K562 (cell line): ENCODE measurements around the gene SH3GL3. TPM values are rescaled to one million over a fixed set of nuclear protein-coding genes. Genes with fewer than 3 reads are reported as not detected.

Source experiments
- ATAC-seq: fragments of 200-7000 bp; cut with Tn5 transposase; 3 replicates; pipeline ENCODE4 v1.9.1; 2020; ENCODE audit warnings: moderate library complexity
- BruUV-seq: library from RNA; stranded (reverse); fragments of 400-500 nt; replicated peaks from 2 replicates; lab custom pipeline; 2021; lab: Mats Ljungman, UMichigan
- CTCF ChIA-PET: fragments of 300-600 bp; formaldehyde crosslinking; extraction: SDS; loops from one replicate; lab custom pipeline; 2021; ENCODE audit warnings: low intra/inter-chr PET ratio; lab: Yijun Ruan, JAX
- POLR2A ChIA-PET: fragments of 300-600, 350-650 bp; sonication (Branson Sonifier 250); formaldehyde crosslinking; extraction: SDS; loops from one replicate; lab custom pipeline; 2021; ENCODE audit warnings: antibody characterized with exemption, inconsistent platforms; lab: Yijun Ruan, JAX
- DNase-seq, 4 experiments: peaks; one replicate each; pipeline versions ENCODE4 v3.0.0 to v3.0.0-alpha.2; 2011 to 2018; ENCODE audit warnings: low spot score in 3 of 4, mixed read lengths in 3 of 4; ENCODE audit errors: extremely low read depth in 1 of 4
- FAIRE-seq: peaks from 2 replicates; lab custom pipeline; 2011; peaks lifted over from hg19 to GRCh38; lab: Jason Lieb, UNC
- H2AFZ ChIP-seq: 2 replicates; pipeline ENCODE4 v1.6.0; 2011; ENCODE audit warnings: low read depth, low read length, control low read depth, inconsistent platforms
- H3K27ac ChIP-seq: fragments of 200-600 bp; 3 replicates; pipeline ENCODE4 v1.8.0; 2011; ENCODE audit warnings: low read depth, mild to moderate bottlenecking, control low read depth, inconsistent platforms, low read length, moderate library complexity, mixed read lengths; ENCODE audit errors: extremely low read depth
- H3K27me3 ChIP-seq, 2 experiments: fragments of 300-600 bp in 1 of 2; 2 replicates in 1 of 2; 3 replicates in 1 of 2; pipeline versions ENCODE4 v1.6.0 to v1.8.0; 2011; ENCODE audit warnings: inconsistent platforms in 2 of 2, low read length in 2 of 2, mild to moderate bottlenecking in 1 of 2, mixed read lengths in 1 of 2, moderate library complexity in 1 of 2; ENCODE audit not compliant: control insufficient read depth in 2 of 2, insufficient read depth in 2 of 2
- H3K36me3 ChIP-seq: fragments of 300-600 bp; 3 replicates; pipeline ENCODE4 v1.8.0; 2011; ENCODE audit warnings: mild to moderate bottlenecking, low read length, inconsistent platforms; ENCODE audit not compliant: control insufficient read depth, insufficient read depth
- H3K4me1 ChIP-seq, 2 experiments: fragments of 200-600 bp in 1 of 2; replicated peaks in 1 of 2; 2 replicates in 1 of 2; 3 replicates in 1 of 2; pipeline versions ENCODE4 v1.5.1 to v1.8.0; 2011; ENCODE audit warnings: inconsistent platforms in 2 of 2, low read length in 2 of 2, mild to moderate bottlenecking in 1 of 2, mixed read lengths in 1 of 2, moderate library complexity in 1 of 2; ENCODE audit not compliant: control insufficient read depth in 2 of 2, insufficient read depth in 2 of 2
- H3K4me2 ChIP-seq: 2 replicates; pipeline ENCODE4 v1.6.1; 2011; ENCODE audit warnings: low read length, control low read depth, inconsistent platforms, mixed read lengths; ENCODE audit not compliant: insufficient read depth
- H3K4me3 ChIP-seq: fragments of 200-600 bp; sonication (generic), shearing (Covaris generic); 2 replicates; pipeline ENCODE4 v1.5.1; 2016; ENCODE audit warnings: control low read depth, inconsistent platforms
- H3K79me2 ChIP-seq: fragments of 200-600 bp; 3 replicates; pipeline ENCODE4 v1.8.0; 2011; ENCODE audit warnings: low read length, inconsistent platforms; ENCODE audit not compliant: control insufficient read depth, insufficient read depth
- H3K9ac ChIP-seq, 2 experiments: 2 replicates each; pipeline versions ENCODE4 v1.6.0 to v1.6.1; 2011; ENCODE audit warnings: low read depth in 2 of 2, low read length in 2 of 2, control low read depth in 1 of 2, inconsistent platforms in 1 of 2, mild to moderate bottlenecking in 1 of 2, mixed read lengths in 1 of 2; ENCODE audit not compliant: insufficient read depth in 1 of 2
- H3K9me1 ChIP-seq: one replicate; pipeline ENCODE4 v1.6.0; 2011; ENCODE audit warnings: inconsistent platforms, mild to moderate bottlenecking, low read length, moderate library complexity; ENCODE audit not compliant: control insufficient read depth, insufficient read depth
- H3K9me3 ChIP-seq: replicated peaks from 2 replicates; pipeline ENCODE4 v1.5.1; 2011; ENCODE audit warnings: low read depth, low read length, inconsistent platforms; ENCODE audit not compliant: control insufficient read depth, insufficient read depth
- H4K20me1 ChIP-seq: replicated peaks from 2 replicates; pipeline ENCODE4 v1.6.1; 2011; ENCODE audit warnings: low read length, inconsistent platforms, mixed read lengths; ENCODE audit not compliant: control insufficient read depth, insufficient read depth
- BRD4 ChIP-seq: fragments of 200-600 bp; sonication (generic); IDR thresholded peaks from 2 replicates; pipeline ENCODE4 v1.6.1; 2017; ENCODE audit warnings: inconsistent platforms
- CEBPB ChIP-seq: fragments of 450-650 bp; IDR thresholded peaks from 2 replicates; pipeline ENCODE4 v1.6.1; 2016; ENCODE audit warnings: missing genetic modification characterization, missing compliant biosample characterization
- FOSL1 ChIP-seq: fragments of 200-800 bp; sonication (Bioruptor generic); conservative IDR thresholded peaks from 2 replicates; pipeline ENCODE4 v1.6.1; 2016; ENCODE audit warnings: missing genetic modification characterization, missing compliant biosample characterization
- FOXK2 ChIP-seq, 2 experiments: fragments of 450-650 bp; IDR thresholded peaks in 1 of 2; conservative IDR thresholded peaks in 1 of 2; 2 replicates each; pipeline ENCODE4 v1.6.1; 2016; ENCODE audit warnings: low read depth in 2 of 2, mild to moderate bottlenecking in 1 of 2
- REST ChIP-seq, 2 experiments: fragments of 450-650 bp; formaldehyde crosslinking in 1 of 2; IDR thresholded peaks; 2 replicates each; pipeline versions ENCODE4 v1.4.0 to v1.6.1; 2014 to 2020; ENCODE audit warnings: mild to moderate bottlenecking in 2 of 2, borderline replicate concordance in 1 of 2, low read depth in 1 of 2
- SMC3 ChIP-seq: conservative IDR thresholded peaks from 2 replicates; pipeline ENCODE4 v1.6.1; 2011; ENCODE audit warnings: low read depth, low read length, improper control_type of control experiment; ENCODE audit not compliant: insufficient read depth
- ZBTB7A ChIP-seq: IDR thresholded peaks from 2 replicates; pipeline ENCODE4 v1.6.1; 2011; ENCODE audit warnings: low read depth, mild to moderate bottlenecking, low read length, moderate library complexity, borderline replicate concordance; ENCODE audit not compliant: control insufficient read depth
- WGBS: fragments of 100-300 bp; shearing (Covaris generic); methylation state at CpG from one replicate; pipeline ENCODE4 v1.1.6; 2016; ENCODE audit warnings: low coverage, mixed read lengths; ENCODE audit not compliant: insufficient coverage; ENCODE audit errors: missing lambda C conversion rate; 5-methylcytosine and 5-hydroxymethylcytosine counted together
- in situ Hi-C: fragments of 300-500 bp; cut with MboI; formaldehyde crosslinking; loops from 4 replicates; pipeline ENCODE4 v1.15.0; 2018; ENCODE audit warnings: inconsistent platforms, mixed read lengths
- intact Hi-C: fragments of 100-400 bp; cut with micrococcal nuclease; formaldehyde crosslinking; loops from 2 replicates; pipeline ENCODE4 v1.14.2; 2022
- polyA plus RNA-seq, 8 experiments: library from polyadenylated mRNA; depleted of rRNA in 4 of 8; stranded (reverse) in 5 of 8; unstranded in 3 of 8; fragments of >200 nt; fragmentation: Nextera tagmentation in 2 of 8; fragmentation: Illumina TruSeq in 1 of 8; extraction: Ambion mirVana in 2 of 8; extraction: Trizol in 1 of 8; gene quantifications; 2 replicates each; pipeline versions ENCODE4 v1.2.1 to v1.2.3, GENCODE V29; 2011 to 2014; ENCODE audit warnings: inconsistent platforms in 1 of 8, missing spikeins in 1 of 8
- total RNA-seq, 7 experiments: library from RNA; depleted of rRNA in 6 of 7; stranded (reverse); fragments of >200 nt in 6 of 7; fragmentation: Illumina TruSeq in 2 of 7; extraction: Trizol in 2 of 7; gene quantifications; 2 replicates each; pipeline versions ENCODE4 v1.2.1 to v1.2.3, GENCODE V29; 2011 to 2021; ENCODE audit warnings: low replicate concordance in 1 of 7
- TF ChIP-seq, protein P1 (sequence below), 2 experiments: IDR thresholded peaks; 2 replicates each; pipeline ENCODE4 v1.6.1; 2011; ENCODE audit warnings: borderline replicate concordance in 1 of 2, control low read depth in 1 of 2, low read depth in 1 of 2, low read length in 1 of 2, mild to moderate bottlenecking in 1 of 2, mixed read lengths in 1 of 2, moderate library complexity in 1 of 2; ENCODE audit not compliant: insufficient read depth in 1 of 2, insufficient read length in 1 of 2, poor library complexity in 1 of 2, severe bottlenecking in 1 of 2; ENCODE audit errors: extremely low read depth in 1 of 2

SH3GL3 gene
- total and polyA plus RNA-seq, 9 of the 15 experiments (the other 6 are each of a cell fraction or from before 2014, with no cell fraction given): 3.9 to 16.0 (median 9.7) TPM

- peak; percentile 86 for TF ChIP-seq CEBPB (tag)
These were observed 111.0 kb downstream of the SH3GL3 start (continued) for GRCh38 chr15:83558146-83558545.

- in situ Hi-C loops (loop anchor here (5.0 to 10.0 kb wide), 2 partner anchors 122 to 305 kb away; no protein-coding TSS in a partner anchor), intact Hi-C loops (loop anchor here (1.0 to 2.0 kb wide), 3 partner anchors 113 to 311 kb away; partner anchors contain the start of gene SH3GL3)
- H3K9ac ChIP-seq: no peak overlapping the region
- peak; percentile 99 for FAIRE-seq
- no peak overlapping the region for H2AFZ ChIP-seq
- H3K9me1 ChIP-seq: no peaks in the 10 kb centered on the region
- H3K4me3 ChIP-seq: no peak overlapping the region
- peaks cover 2 to 4% of the 10 kb centered on the region in 2 experiments; a peak in 3 of 5 replicates for H3K4me1 ChIP-seq
- peak; percentile 75 to 80 (median 76) for DNase-seq
- H3K36me3 ChIP-seq: no peaks in the 10 kb centered on the region
- whole genome bisulfite sequencing: 0% methylated on average over 7 of the region's 7 CpGs
- H3K4me2 ChIP-seq: no peak overlapping the region
- 0 out of 3 replicates have a peak, but pooled peaks cover 5% of the 10 kb centered on the region for H3K79me2 ChIP-seq
- no peaks in the 10 kb centered on the region for H3K9me3 ChIP-seq
- no peaks in the 10 kb centered on the region for H3K27me3 ChIP-seq
- BruUV-seq: no TSS peak
- no peaks in the 10 kb centered on the region for H4K20me1 ChIP-seq
- ChIA-PET POLR2A (interaction anchor here (0.6 kb wide), 1 partner anchor 27 kb away, joined by 5 read pairs; no protein-coding TSS in a partner anchor), CTCF (interaction anchor here (0.6 to 4.3 kb wide), 6 partner anchors 11 to 1342 kb away, joined by 3 to 54 read pairs (median 3); partner anchors contain the start of gene SH3GL3)
- H3K27ac ChIP-seq: no peak overlapping the region
- peak; percentile 97 for ATAC-seq
- TF ChIP-seq BRD4 (no peak), FOXK2 (conservative IDR thresholded peaks at IDR 0.05 in 1 of 2, IDR thresholded peaks at IDR 0.05 in 1 of 2; ENCODE audit: low read depth in 2 of 2) (0 out of 4 replicates have a peak, but pooled peaks of 1 of the 2 experiments have one; percentile 39), FOSL1 (tag) (0 out of 2 replicates have a peak, but pooled peaks have one; percentile 28), CEBPB (tag) (peak; percentile 95), SMC3 (peak; percentile 86), REST (IDR thresholded peaks at IDR 0.05; ENCODE audit: borderline replicate concordance) (peak; percentile 93), REST (CRISPR knock-in tag; IDR thresholded peaks at IDR 0.05; ENCODE audit: low read depth) (no peak), ZBTB7A (no peak)
- TF ChIP-seq, protein P1, sequence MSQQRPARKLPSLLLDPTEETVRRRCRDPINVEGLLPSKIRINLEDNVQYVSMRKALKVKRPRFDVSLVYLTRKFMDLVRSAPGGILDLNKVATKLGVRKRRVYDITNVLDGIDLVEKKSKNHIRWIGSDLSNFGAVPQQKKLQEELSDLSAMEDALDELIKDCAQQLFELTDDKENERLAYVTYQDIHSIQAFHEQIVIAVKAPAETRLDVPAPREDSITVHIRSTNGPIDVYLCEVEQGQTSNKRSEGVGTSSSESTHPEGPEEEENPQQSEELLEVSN (IDR thresholded peaks at IDR 0.05; ENCODE audit: borderline replicate concordance in 1 of 2, extremely low read depth in 1 of 2, insufficient read depth in 1 of 2, insufficient read length in 1 of 2, low read depth in 1 of 2, low read length in 1 of 2, poor library complexity in 1 of 2, severe bottlenecking in 1 of 2): peak in 1 of 2 experiments; percentile 24
These were observed 112.3 kb downstream of the SH3GL3 start for GRCh38 chr15:83559310-83559966.
